ENCODE measurements around the gene GMDS. TPM values are rescaled to one million over a fixed set of nuclear protein-coding genes. Genes with fewer than 3 reads are reported as not detected.
A peak's percentile ranks its signal among the peaks of the same experiment; 100 is the strongest.

The GMDS gene
- total and polyA plus RNA-seq, 11 donors = 4.5 to 10.7 (median 7.0) TPM

- Histone ChIP-seq H3K27ac (peak overlapping the region in 2 of 12 donors; percentile 8 to 46), H3K9me3 (no peaks in the 10 kb centered on the region)
- ATAC-seq = peak in 1 of 4 donors; percentile 41
Observed at GRCh38 chr6:1702580-1703051, 542.8 kb downstream of the GMDS start.

GRCh38 chr6:1701668-1702353 is 543.6 kb downstream of the GMDS start:
- peak in 3 of 5 donors; percentile 13 to 41 (median 33) for DNase-seq
- Histone ChIP-seq H3K27ac (peak overlapping the region in 5 of 12 donors; percentile 8 to 54 (median 46)), H3K4me3 (peak overlapping the region in 1 of 12 donors; percentile 0)

More at GRCh38 chr6:1702580-1703051, 542.8 kb downstream of the GMDS start:
- intact Hi-C loops (cut with DNase I) = no loop called here
- no peak for DNase-seq
- 64 to 78% (median 69%) methylated on average over 6 to 8 of the region's 8 CpGs for WGBS, 4 donors
- no peak overlapping the region for H3K4me3 ChIP-seq
- TF ChIP-seq POLR2A (IDR thresholded peaks at IDR 0.05) (no peak), CTCF (IDR thresholded peaks at IDR 0.05) (no peak)
- H3K4me1 ChIP-seq = peaks cover 0 to 13% (median 0%) of the 10 kb centered on the region in 12 donors
- no peaks in the 10 kb centered on the region for H3K36me3 ChIP-seq
- H3K27me3 ChIP-seq = no peaks in the 10 kb centered on the region

DNA sequence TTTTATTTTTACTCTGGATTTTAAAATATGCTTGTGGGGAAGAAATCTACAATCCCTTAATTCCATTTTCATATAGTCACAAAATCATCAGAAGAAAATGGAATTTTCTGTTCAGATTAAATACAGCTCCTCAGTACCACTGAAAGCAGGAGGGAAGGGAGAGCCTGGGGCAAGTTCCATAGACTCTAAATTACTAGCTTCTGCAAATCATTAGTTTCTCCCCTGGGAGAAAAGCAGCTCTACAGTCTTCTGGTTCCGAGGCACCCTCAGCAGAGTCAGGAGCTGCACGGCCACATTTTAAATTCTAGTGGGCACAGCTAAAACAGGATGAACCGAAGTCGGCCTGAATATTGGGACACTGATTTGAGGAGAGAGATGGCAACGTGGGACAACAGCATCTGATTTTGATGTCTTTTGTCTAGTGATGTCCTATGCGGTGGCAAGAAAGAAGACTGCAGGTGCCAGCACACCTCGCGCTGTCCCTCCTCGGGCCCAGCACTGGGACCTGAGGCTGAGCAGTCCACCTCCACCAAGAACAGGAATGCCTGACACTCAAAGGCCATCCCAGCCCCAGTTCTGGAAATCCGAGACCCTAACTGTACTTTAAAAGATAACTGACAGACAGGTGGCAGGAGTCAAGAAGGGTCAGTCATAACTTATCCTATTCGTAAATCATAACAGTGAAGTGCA is 545.0 kb downstream of the GMDS start:
- TF ChIP-seq CTCF (IDR thresholded peaks at IDR 0.05) = no peak
- TF ChIP-seq POLR2A (IDR thresholded peaks at IDR 0.05) = no peak
- ATAC-seq (no peak), DNase-seq (no peak)
- intact Hi-C loops (cut with DNase I) = no loop called here
- 89 to 93% (median 93%) methylated on average over 11 of the region's 11 CpGs for whole genome bisulfite sequencing, 4 donors
- Histone ChIP-seq H3K4me3 (no peak overlapping the region), H3K4me1 (peaks cover 0 to 17% (median 0%) of the 10 kb centered on the region in 12 donors), H3K9me3 (no peaks in the 10 kb centered on the region), H3K27ac (no peak overlapping the region), H3K36me3 (no peaks in the 10 kb centered on the region), H3K27me3 (no peaks in the 10 kb centered on the region)

More at GRCh38 chr6:1701668-1702353, 543.6 kb downstream of the GMDS start:
- Histone ChIP-seq H3K36me3 (no peaks in the 10 kb centered on the region), H3K4me1 (peaks cover 0 to 13% (median 0%) of the 10 kb centered on the region in 12 donors), H3K9me3 (no peaks in the 10 kb centered on the region), H3K27me3 (no peaks in the 10 kb centered on the region)
- ATAC-seq = peak in 3 of 4 donors; percentile 43 to 81 (median 59)
- TF ChIP-seq CTCF (IDR thresholded peaks at IDR 0.05) (no peak), POLR2A (IDR thresholded peaks at IDR 0.05) (no peak)
- intact Hi-C loops (cut with DNase I) = no loop called here
- 55 to 66% (median 63%) methylated on average over 12 of the region's 12 CpGs for WGBS, 4 donors

GRCh38 chr6:1698527-1698926 is 546.9 kb downstream of the GMDS start:
- Histone ChIP-seq H3K4me1 (peaks cover 0 to 17% (median 0%) of the 10 kb centered on the region in 12 donors), H3K9me3 (no peaks in the 10 kb centered on the region), H3K27ac (no peak overlapping the region), H3K36me3 (no peaks in the 10 kb centered on the region), H3K27me3 (no peaks in the 10 kb centered on the region), H3K4me3 (no peak overlapping the region)
- no peak for ATAC-seq
- DNase-seq = no peak
- TF ChIP-seq POLR2A (IDR thresholded peaks at IDR 0.05) (no peak), CTCF (IDR thresholded peaks at IDR 0.05) (no peak)
- intact Hi-C loops (cut with DNase I) = loop anchor here in 1 of 10 donors (10.0 kb wide), 1 partner anchor 946 kb away; no protein-coding TSS in a partner anchor
- 78 to 86% (median 82%) methylated on average over 11 of the region's 11 CpGs for WGBS, 4 donors

Measured in heart left ventricle (tissue), 16 donors.